ENCODE data around the gene MIAT.

DNA sequence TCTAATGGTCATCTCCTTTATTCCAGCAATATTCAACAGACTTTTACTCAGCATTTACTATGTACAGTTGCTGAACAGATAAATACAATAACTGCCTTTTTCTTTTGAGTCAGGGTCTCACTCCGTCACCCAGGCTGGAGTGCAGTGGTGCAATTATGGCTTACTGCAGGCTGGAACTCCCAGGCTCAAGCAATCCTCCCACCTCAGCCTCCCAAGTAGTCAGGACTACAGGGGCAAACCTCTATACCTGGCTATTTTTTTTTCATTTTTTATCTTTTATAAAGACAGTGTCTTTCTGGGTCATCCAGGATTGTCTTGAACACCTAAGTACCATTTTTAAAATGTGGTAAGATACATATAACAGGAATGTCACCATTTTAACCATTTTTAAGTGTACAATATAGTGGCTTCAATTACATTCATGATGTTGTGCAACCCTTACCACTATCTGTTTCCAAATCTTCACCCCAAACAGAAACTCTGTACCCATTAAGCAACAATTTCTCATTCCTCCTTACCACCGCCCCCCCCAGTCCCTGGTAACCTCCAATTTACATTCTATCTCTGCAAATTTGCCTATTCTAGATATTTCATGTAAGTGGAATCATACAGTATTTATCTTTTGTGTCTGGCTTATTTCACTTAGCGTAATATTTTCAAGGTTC is 67.8 kb downstream of the MIAT start:
- TF ChIP-seq ZNF274 (IDR thresholded peaks at IDR 0.05; ENCODE audit: low read depth, low read length) (no peak), YY1 (IDR thresholded peaks at IDR 0.05; ENCODE audit: insufficient read depth, insufficient read length) (no peak), SUZ12 (IDR thresholded peaks at IDR 0.05; ENCODE audit: extremely low read depth, insufficient read depth, insufficient read length) (no peak)
